ENCODE measurements around the gene CA10.

The CA10 gene

GRCh38 chr17:51601622-51602261 is 556.8 kb downstream of the CA10 start:
- no peak for DNase-seq (ENCODE audit: low read depth, low spot score)

- DNase-seq (ENCODE audit: low read depth, low spot score) = no peak
Observed at GRCh38 chr17:51598824-51599223, 559.7 kb downstream of the CA10 start.

DNA sequence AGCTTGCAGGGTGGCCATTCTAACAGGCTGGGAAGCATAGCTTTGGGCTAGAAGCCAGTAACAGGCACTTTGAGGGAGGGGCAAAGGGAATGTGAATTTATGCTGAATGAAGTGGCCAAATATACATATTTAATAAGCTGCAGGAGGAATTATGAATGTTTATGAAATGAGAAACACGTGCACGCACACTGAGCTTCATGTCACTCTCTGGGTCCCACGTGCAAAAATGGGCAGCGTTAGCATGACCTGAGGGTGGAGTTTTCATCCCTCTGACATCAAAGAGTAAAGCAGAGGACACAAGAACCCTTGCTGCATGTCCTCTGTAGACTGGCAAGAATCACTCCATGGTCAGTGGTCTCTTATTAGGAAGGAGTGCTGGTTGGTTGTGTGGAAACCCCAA is 561.2 kb downstream of the CA10 start:
- no peak for DNase-seq (ENCODE audit: low read depth, low spot score)

GRCh38 chr17:51595826-51596398 is 562.6 kb downstream of the CA10 start:
- no peak for DNase-seq (ENCODE audit: low read depth, low spot score)

GRCh38 chr17:51590071-51590656 is 568.4 kb downstream of the CA10 start:
- no peak for DNase-seq (ENCODE audit: low read depth, low spot score)

DNA sequence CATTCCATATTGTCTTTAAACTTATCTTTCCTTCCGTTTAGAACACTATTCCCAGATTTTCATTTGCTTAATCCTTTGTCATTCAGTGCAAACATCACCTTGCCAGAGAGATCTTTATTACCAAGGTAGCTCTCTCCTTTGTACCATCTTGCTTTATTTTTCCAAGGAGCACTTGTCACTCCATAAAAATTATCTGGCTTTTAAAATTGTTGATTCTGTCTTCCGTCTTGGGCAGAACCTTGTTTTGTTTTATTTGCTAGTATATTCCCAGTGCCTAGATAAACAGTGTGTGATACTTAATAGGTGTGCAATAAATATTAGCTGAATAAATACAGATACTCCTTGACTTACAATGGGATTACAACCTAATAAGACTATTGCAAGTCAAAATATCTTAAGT is 570.5 kb downstream of the CA10 start:
- no peak for DNase-seq (ENCODE audit: low read depth, low spot score)

DNA sequence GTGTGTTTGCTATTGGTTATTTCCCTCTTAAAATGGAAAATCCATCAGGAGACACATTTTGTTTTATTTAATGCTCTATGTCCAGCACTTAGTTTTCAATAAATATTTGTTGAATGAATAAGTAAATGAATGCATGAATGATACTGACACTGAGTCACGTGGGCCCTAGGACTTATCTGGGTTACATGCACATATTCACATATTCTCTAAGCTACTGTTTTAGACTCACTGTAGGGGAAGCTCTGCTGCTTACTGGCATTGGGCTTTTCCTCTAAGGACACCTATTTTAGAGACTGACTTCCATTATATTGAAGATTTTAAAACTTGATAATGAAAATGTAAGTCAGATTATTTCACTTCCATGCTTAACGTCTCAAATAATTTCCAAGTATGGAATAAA is 571.0 kb downstream of the CA10 start:
- DNase-seq (ENCODE audit: low read depth, low spot score) = no peak

DNA sequence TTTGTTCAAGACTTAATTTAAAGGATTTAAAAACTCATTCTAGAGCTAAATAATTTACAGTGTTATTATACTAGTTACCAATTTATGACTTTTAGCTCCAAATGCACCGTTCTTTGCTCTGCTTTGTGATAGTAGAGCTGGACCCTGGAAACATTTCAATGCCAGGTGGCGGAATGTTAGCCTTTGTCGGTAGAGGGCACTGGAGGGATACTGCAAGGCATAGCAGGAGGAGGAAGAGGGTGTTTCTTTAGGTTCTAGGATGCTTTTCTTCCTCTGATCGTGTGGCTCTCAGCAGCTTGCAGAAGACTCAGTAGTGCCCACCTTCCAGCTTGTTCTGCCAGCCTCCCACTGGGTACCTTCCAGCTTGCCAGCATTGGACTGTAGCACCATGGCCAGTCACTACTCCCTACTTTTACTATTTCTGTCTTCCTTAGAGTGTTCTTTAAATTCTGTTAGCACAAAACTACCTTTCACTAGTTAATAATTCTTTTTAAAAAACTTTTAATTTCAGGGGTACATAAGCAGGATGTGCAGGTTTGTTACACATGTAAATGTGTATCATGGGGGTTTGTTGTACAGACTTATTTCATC is 572.9 kb downstream of the CA10 start:
- DNase-seq (ENCODE audit: low read depth, low spot score) = no peak

GRCh38 chr17:51580869-51581268 is 577.6 kb downstream of the CA10 start:
- DNase-seq (ENCODE audit: low read depth, low spot score) = no peak
